Upper lobe of left lung (tissue), 4 donors: Measurements from ENCODE around the gene FABP6.

Source experiments
- CTCF ChIP-seq, 6 experiments: fragments of 450-650 bp in 4 of 6; fragments of 200-600 bp in 2 of 6; sonication (generic) in 2 of 6; IDR thresholded peaks; one replicate each; pipeline ENCODE4 v1.5.1; 2016 to 2019; ENCODE audit warnings: antibody characterized with exemption in 6 of 6
- EP300 ChIP-seq, 4 donors: sonication (generic); formaldehyde crosslinking; IDR thresholded peaks; one replicate each; pipeline ENCODE4 v1.5.1; 2017; ENCODE audit warnings: antibody characterized with exemption in 4 of 4, control low read depth in 2 of 4
- POLR2A ChIP-seq, 4 donors: fragments of 450-650 bp; IDR thresholded peaks; one replicate each; pipeline ENCODE4 v1.5.1; 2016 to 2017; ENCODE audit warnings: antibody characterized with exemption in 4 of 4, mild to moderate bottlenecking in 2 of 4

GRCh38 chr5:160211352-160211751, 18.0 kb upstream of the FABP6 start:
- TF ChIP-seq CTCF (IDR thresholded peaks at IDR 0.05) = no peak
- TF ChIP-seq POLR2A (IDR thresholded peaks at IDR 0.05) = no peak
- TF ChIP-seq EP300 (IDR thresholded peaks at IDR 0.05) = no peak
